ENCODE results near the gene MTIF3.

Gene MTIF3

DNA sequence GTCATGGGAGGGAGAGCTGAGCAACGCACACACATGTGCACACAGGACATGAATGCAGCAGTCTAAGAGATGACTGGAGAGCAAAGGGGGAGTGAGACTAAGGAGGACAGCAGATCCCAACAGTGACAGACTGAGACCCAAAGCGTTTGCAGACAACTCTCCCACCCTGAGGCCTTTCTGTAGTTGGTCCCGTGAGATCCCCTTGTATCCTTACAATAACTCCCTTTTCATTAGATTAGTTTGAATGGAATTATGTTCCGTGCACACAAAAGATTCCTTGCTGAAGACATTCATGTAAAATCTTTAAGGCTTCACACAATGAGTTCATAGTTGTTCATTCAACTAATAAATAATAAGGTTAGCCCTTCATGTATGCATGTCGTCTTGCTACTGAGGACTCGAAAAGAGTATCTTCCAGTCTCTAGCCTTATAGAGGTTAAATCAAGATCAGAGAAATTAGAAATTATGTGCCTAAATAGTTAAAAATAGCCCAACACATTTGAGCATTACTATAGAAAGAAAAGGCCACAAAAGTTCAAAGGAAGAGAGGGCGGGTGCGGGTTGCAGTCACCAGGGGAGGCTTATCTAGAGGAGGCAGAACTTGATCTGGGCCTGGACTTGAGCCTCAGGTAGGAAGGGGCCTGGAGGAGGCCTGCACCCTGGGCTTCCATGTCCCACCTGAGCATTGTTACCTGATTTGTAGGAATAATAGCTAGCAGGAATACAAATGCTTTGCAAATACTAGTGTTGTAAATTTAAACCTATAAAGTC, 29.1 kb downstream of the MTIF3 start:
- H3K4me3 ChIP-seq (ENCODE audit: low read depth, low read length): no peak overlapping the region
- H3K4me1 ChIP-seq (ENCODE audit: control insufficient read depth, insufficient read depth, low read length): no peaks in the 10 kb centered on the region
- H3K36me3 ChIP-seq (ENCODE audit: control insufficient read depth in 2 of 2, insufficient read depth in 1 of 2, low read length in 2 of 2): no peaks in the 10 kb centered on the region
- POLR2A ChIA-PET: no interaction called here
- no peak for TF ChIP-seq BCL11A (tag by site-specific recombination; IDR thresholded peaks at IDR 0.05; ENCODE audit: low read depth)
- TF ChIP-seq ZNF138 (tag by site-specific recombination; IDR thresholded peaks at IDR 0.05; ENCODE audit: borderline replicate concordance): no peak
- no peak for TF ChIP-seq ZXDB (tag by site-specific recombination; IDR thresholded peaks at IDR 0.05)
- no peak for TF ChIP-seq ZNF654 (tag by site-specific recombination; IDR thresholded peaks at IDR 0.05; ENCODE audit: low read depth)
- no peak for TF ChIP-seq ZBTB7A (tag by site-specific recombination; IDR thresholded peaks at IDR 0.05; ENCODE audit: low read depth)
- TF ChIP-seq, protein P1, sequence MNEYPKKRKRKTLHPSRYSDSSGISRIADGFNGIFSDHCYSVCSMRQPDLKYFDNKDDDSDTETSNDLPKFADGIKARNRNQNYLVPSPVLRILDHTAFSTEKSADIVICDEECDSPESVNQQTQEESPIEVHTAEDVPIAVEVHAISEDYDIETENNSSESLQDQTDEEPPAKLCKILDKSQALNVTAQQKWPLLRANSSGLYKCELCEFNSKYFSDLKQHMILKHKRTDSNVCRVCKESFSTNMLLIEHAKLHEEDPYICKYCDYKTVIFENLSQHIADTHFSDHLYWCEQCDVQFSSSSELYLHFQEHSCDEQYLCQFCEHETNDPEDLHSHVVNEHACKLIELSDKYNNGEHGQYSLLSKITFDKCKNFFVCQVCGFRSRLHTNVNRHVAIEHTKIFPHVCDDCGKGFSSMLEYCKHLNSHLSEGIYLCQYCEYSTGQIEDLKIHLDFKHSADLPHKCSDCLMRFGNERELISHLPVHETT (tag by site-specific recombination; IDR thresholded peaks at IDR 0.05): no peak
- no peak for TF ChIP-seq ZNF747 (tag by site-specific recombination; IDR thresholded peaks at IDR 0.05)
- no peak for TF ChIP-seq PRDM1 (tag by site-specific recombination; IDR thresholded peaks at IDR 0.05)
- TF ChIP-seq, protein P2, sequence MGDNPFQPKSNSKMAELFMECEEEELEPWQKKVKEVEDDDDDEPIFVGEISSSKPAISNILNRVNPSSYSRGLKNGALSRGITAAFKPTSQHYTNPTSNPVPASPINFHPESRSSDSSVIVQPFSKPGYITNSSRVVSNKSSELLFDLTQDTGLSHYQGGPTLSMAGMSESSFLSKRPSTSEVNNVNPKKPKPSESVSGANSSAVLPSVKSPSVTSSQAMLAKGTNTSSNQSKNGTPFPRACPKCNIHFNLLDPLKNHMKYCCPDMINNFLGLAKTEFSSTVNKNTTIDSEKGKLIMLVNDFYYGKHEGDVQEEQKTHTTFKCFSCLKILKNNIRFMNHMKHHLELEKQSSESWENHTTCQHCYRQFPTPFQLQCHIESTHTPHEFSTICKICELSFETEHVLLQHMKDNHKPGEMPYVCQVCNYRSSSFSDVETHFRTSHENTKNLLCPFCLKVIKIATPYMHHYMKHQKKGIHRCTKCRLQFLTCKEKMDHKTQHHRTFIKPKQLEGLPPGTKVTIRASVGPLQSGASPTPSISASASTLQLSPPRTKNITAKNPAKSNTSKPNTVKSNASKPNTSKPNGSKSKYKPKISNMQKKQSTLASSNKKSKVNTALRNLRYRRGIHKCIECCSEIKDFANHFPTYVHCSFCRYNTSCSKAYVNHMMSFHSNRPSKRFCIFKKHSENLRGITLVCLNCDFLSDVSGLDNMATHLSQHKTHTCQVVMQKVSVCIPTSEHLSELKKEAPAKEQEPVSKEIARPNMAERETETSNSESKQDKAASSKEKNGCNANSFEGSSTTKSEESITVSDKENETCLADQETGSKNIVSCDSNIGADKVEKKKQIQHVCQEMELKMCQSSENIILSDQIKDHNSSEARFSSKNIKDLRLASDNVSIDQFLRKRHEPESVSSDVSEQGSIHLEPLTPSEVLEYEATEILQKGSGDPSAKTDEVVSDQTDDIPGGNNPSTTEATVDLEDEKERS (tag by site-specific recombination; IDR thresholded peaks at IDR 0.05): no peak
- TF ChIP-seq ZNF302 (tag by site-specific recombination; IDR thresholded peaks at IDR 0.05; ENCODE audit: low read depth): no peak
- TF ChIP-seq, protein P3, sequence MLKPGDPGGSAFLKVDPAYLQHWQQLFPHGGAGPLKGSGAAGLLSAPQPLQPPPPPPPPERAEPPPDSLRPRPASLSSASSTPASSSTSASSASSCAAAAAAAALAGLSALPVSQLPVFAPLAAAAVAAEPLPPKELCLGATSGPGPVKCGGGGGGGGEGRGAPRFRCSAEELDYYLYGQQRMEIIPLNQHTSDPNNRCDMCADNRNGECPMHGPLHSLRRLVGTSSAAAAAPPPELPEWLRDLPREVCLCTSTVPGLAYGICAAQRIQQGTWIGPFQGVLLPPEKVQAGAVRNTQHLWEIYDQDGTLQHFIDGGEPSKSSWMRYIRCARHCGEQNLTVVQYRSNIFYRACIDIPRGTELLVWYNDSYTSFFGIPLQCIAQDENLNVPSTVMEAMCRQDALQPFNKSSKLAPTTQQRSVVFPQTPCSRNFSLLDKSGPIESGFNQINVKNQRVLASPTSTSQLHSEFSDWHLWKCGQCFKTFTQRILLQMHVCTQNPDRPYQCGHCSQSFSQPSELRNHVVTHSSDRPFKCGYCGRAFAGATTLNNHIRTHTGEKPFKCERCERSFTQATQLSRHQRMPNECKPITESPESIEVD (tag by site-specific recombination; IDR thresholded peaks at IDR 0.05): no peak
- no peak for TF ChIP-seq IKZF3 (tag by site-specific recombination; IDR thresholded peaks at IDR 0.05)
- TF ChIP-seq, protein P4, sequence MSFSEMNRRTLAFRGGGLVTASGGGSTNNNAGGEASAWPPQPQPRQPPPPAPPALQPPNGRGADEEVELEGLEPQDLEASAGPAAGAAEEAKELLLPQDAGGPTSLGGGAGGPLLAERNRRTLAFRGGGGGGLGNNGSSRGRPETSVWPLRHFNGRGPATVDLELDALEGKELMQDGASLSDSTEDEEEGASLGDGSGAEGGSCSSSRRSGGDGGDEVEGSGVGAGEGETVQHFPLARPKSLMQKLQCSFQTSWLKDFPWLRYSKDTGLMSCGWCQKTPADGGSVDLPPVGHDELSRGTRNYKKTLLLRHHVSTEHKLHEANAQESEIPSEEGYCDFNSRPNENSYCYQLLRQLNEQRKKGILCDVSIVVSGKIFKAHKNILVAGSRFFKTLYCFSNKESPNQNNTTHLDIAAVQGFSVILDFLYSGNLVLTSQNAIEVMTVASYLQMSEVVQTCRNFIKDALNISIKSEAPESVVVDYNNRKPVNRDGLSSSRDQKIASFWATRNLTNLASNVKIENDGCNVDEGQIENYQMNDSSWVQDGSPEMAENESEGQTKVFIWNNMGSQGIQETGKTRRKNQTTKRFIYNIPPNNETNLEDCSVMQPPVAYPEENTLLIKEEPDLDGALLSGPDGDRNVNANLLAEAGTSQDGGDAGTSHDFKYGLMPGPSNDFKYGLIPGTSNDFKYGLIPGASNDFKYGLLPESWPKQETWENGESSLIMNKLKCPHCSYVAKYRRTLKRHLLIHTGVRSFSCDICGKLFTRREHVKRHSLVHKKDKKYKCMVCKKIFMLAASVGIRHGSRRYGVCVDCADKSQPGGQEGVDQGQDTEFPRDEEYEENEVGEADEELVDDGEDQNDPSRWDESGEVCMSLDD (tag by site-specific recombination; IDR thresholded peaks at IDR 0.05): no peak
- TF ChIP-seq ZNF664 (tag by site-specific recombination; IDR thresholded peaks at IDR 0.05): no peak
- TF ChIP-seq, protein P5, sequence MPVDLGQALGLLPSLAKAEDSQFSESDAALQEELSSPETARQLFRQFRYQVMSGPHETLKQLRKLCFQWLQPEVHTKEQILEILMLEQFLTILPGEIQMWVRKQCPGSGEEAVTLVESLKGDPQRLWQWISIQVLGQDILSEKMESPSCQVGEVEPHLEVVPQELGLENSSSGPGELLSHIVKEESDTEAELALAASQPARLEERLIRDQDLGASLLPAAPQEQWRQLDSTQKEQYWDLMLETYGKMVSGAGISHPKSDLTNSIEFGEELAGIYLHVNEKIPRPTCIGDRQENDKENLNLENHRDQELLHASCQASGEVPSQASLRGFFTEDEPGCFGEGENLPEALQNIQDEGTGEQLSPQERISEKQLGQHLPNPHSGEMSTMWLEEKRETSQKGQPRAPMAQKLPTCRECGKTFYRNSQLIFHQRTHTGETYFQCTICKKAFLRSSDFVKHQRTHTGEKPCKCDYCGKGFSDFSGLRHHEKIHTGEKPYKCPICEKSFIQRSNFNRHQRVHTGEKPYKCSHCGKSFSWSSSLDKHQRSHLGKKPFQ (tag by site-specific recombination; IDR thresholded peaks at IDR 0.05): no peak
- TF ChIP-seq, protein P6, sequence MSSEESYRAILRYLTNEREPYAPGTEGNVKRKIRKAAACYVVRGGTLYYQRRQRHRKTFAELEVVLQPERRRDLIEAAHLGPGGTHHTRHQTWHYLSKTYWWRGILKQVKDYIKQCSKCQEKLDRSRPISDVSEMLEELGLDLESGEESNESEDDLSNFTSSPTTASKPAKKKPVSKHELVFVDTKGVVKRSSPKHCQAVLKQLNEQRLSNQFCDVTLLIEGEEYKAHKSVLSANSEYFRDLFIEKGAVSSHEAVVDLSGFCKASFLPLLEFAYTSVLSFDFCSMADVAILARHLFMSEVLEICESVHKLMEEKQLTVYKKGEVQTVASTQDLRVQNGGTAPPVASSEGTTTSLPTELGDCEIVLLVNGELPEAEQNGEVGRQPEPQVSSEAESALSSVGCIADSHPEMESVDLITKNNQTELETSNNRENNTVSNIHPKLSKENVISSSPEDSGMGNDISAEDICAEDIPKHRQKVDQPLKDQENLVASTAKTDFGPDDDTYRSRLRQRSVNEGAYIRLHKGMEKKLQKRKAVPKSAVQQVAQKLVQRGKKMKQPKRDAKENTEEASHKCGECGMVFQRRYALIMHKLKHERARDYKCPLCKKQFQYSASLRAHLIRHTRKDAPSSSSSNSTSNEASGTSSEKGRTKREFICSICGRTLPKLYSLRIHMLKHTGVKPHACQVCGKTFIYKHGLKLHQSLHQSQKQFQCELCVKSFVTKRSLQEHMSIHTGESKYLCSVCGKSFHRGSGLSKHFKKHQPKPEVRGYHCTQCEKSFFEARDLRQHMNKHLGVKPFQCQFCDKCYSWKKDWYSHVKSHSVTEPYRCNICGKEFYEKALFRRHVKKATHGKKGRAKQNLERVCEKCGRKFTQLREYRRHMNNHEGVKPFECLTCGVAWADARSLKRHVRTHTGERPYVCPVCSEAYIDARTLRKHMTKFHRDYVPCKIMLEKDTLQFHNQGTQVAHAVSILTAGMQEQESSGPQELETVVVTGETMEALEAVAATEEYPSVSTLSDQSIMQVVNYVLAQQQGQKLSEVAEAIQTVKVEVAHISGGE (tag by site-specific recombination; conservative IDR thresholded peaks at IDR 0.05; ENCODE audit: low read depth): no peak
- TF ChIP-seq, protein P7, sequence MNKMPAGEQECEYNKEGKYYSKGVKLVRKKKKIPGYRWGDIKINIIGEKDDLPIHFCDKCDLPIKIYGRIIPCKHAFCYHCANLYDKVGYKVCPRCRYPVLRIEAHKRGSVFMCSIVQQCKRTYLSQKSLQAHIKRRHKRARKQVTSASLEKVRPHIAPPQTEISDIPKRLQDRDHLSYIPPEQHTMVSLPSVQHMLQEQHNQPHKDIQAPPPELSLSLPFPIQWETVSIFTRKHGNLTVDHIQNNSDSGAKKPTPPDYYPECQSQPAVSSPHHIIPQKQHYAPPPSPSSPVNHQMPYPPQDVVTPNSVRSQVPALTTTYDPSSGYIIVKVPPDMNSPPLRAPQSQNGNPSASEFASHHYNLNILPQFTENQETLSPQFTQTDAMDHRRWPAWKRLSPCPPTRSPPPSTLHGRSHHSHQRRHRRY (tag by site-specific recombination; IDR thresholded peaks at IDR 0.05): no peak
- no peak for TF ChIP-seq ZSCAN23 (tag by site-specific recombination; IDR thresholded peaks at IDR 0.05)
- no peak for TF ChIP-seq ZNF266 (tag by site-specific recombination; IDR thresholded peaks at IDR 0.05; ENCODE audit: low read depth)
- CTCF ChIA-PET: no interaction called here
- no peaks in the 10 kb centered on the region for H3K9me3 ChIP-seq (ENCODE audit: control insufficient read depth, insufficient read depth, low read depth, low read length)
- no peak overlapping the region for H3K27ac ChIP-seq (ENCODE audit: extremely low read depth, low read depth, low read length)
